ENCODE data around the gene PET117.
A peak's percentile ranks its signal among the peaks of the same experiment; 100 is the strongest.

The PET117 gene

GRCh38 chr20:18103497-18103896 lies 34.2 kb upstream of the PET117 start:
- TF ChIP-seq NFIC (IDR thresholded peaks at IDR 0.05) (no peak), ZBTB7A (IDR thresholded peaks at IDR 0.05; ENCODE audit: low read depth) (no peak), MAX (IDR thresholded peaks at IDR 0.05) (no peak), TAF1 (IDR thresholded peaks at IDR 0.05; ENCODE audit: low read depth) (no peak), CEBPB (IDR thresholded peaks at IDR 0.05) (no peak), FOXM1 (IDR thresholded peaks at IDR 0.05; ENCODE audit: borderline replicate concordance, low read depth) (no peak), RAD21 (IDR thresholded peaks at IDR 0.05; ENCODE audit: low read depth) (no peak), YY1 (IDR thresholded peaks at IDR 0.05; ENCODE audit: low read depth) (no peak), USF1 (IDR thresholded peaks at IDR 0.05) (no peak), TCF12 (IDR thresholded peaks at IDR 0.05; ENCODE audit: low read depth) (no peak), CREB1 (IDR thresholded peaks at IDR 0.05; ENCODE audit: low read depth) (no peak), TEAD4 (IDR thresholded peaks at IDR 0.05) (no peak), EGR1 (IDR thresholded peaks at IDR 0.05) (no peak)

GRCh38 chr20:18108326-18108725 lies 29.3 kb upstream of the PET117 start:
- no peak for TF ChIP-seq TAF1 (IDR thresholded peaks at IDR 0.05; ENCODE audit: low read depth)
- no peak for TF ChIP-seq EP300 (IDR thresholded peaks at IDR 0.05; ENCODE audit: borderline replicate concordance)
- no peak for TF ChIP-seq USF1 (IDR thresholded peaks at IDR 0.05)

- no peak for TF ChIP-seq CREB1 (IDR thresholded peaks at IDR 0.05; ENCODE audit: low read depth)
- TF ChIP-seq TEAD4 (IDR thresholded peaks at IDR 0.05) = no peak
- no peak for TF ChIP-seq TCF12 (IDR thresholded peaks at IDR 0.05; ENCODE audit: low read depth)
- TF ChIP-seq REST (IDR thresholded peaks at IDR 0.05; ENCODE audit: low read depth) = no peak
- TF ChIP-seq CEBPB (IDR thresholded peaks at IDR 0.05) = 0 out of 2 replicates have a peak, but pooled peaks have one; percentile 36
- TF ChIP-seq RAD21 (IDR thresholded peaks at IDR 0.05; ENCODE audit: low read depth) = no peak
Measured at GRCh38 chr20:18132663-18133062, 5.0 kb upstream of the PET117 start.

GRCh38 chr20:18133962-18134361 lies 3.7 kb upstream of the PET117 start:
- TF ChIP-seq TCF12 (IDR thresholded peaks at IDR 0.05; ENCODE audit: low read depth) (0 out of 2 replicates have a peak, but pooled peaks have one; percentile 51), USF1 (IDR thresholded peaks at IDR 0.05) (no peak), RAD21 (IDR thresholded peaks at IDR 0.05; ENCODE audit: low read depth) (no peak), EP300 (IDR thresholded peaks at IDR 0.05; ENCODE audit: borderline replicate concordance) (0 out of 2 replicates have a peak, but pooled peaks have one; percentile 34), TAF1 (IDR thresholded peaks at IDR 0.05; ENCODE audit: low read depth) (no peak), TEAD4 (IDR thresholded peaks at IDR 0.05) (no peak), NFIC (IDR thresholded peaks at IDR 0.05) (peak; percentile 81)

GRCh38 chr20:18138266-18138582 lies 561 bp downstream of the PET117 start:
- TF ChIP-seq REST (IDR thresholded peaks at IDR 0.05; ENCODE audit: low read depth) (no peak), TAF1 (IDR thresholded peaks at IDR 0.05; ENCODE audit: low read depth) (no peak), TEAD4 (IDR thresholded peaks at IDR 0.05) (no peak)

- no peak for TF ChIP-seq EGR1 (IDR thresholded peaks at IDR 0.05)
- no peak for TF ChIP-seq REST (IDR thresholded peaks at IDR 0.05; ENCODE audit: low read depth)
- TF ChIP-seq YY1 (IDR thresholded peaks at IDR 0.05; ENCODE audit: low read depth) = no peak
- no peak for TF ChIP-seq CEBPB (IDR thresholded peaks at IDR 0.05)
- no peak for TF ChIP-seq MAX (IDR thresholded peaks at IDR 0.05)
- TF ChIP-seq ZBTB7A (IDR thresholded peaks at IDR 0.05; ENCODE audit: low read depth) = no peak
- no peak for TF ChIP-seq USF1 (IDR thresholded peaks at IDR 0.05)
- no peak for TF ChIP-seq TCF12 (IDR thresholded peaks at IDR 0.05; ENCODE audit: low read depth)
- TF ChIP-seq TEAD4 (IDR thresholded peaks at IDR 0.05) = no peak
- TF ChIP-seq FOXM1 (IDR thresholded peaks at IDR 0.05; ENCODE audit: borderline replicate concordance, low read depth) = no peak
- no peak for TF ChIP-seq TAF1 (IDR thresholded peaks at IDR 0.05; ENCODE audit: low read depth)
- TF ChIP-seq EP300 (IDR thresholded peaks at IDR 0.05; ENCODE audit: borderline replicate concordance) = no peak
- no peak for TF ChIP-seq RAD21 (IDR thresholded peaks at IDR 0.05; ENCODE audit: low read depth)
- no peak for TF ChIP-seq CREB1 (IDR thresholded peaks at IDR 0.05; ENCODE audit: low read depth)
Measured at GRCh38 chr20:18138639-18139583, 1.2 kb downstream of the PET117 start.
